HepG2 (cell line): Measurements from ENCODE around the gene PIEZO1. TPM values are rescaled to one million over a fixed set of nuclear protein-coding genes. Genes with fewer than 3 reads are reported as not detected.

Source experiments
- FOXM1 ChIP-seq: sonication (generic); formaldehyde crosslinking; IDR thresholded peaks from 2 replicates; pipeline ENCODE4 v1.5.0; 2020; ENCODE audit warnings: missing genetic modification reagents
- HDAC6 ChIP-seq: fragments of 200-600 bp; sonication (generic); IDR thresholded peaks from 2 replicates; pipeline ENCODE4 v1.7.0; 2017; ENCODE audit warnings: mild to moderate bottlenecking, antibody characterized with exemption, low read length, low read depth
- HIC2 ChIP-seq: sonication (generic); formaldehyde crosslinking; IDR thresholded peaks from 2 replicates; pipeline ENCODE4 v1.9.0; 2022; ENCODE audit warnings: low read depth, missing genetic modification reagents
- HMGA1 ChIP-seq: sonication (generic); formaldehyde crosslinking; conservative IDR thresholded peaks from 2 replicates; pipeline ENCODE4 v1.4.0; 2020; ENCODE audit warnings: missing genetic modification reagents
- KDM2A ChIP-seq: sonication (generic); formaldehyde crosslinking; IDR thresholded peaks from 2 replicates; pipeline ENCODE4 v1.4.0; 2020; ENCODE audit warnings: low read depth, missing genetic modification reagents, borderline replicate concordance
- MAX ChIP-seq: IDR thresholded peaks from 2 replicates; pipeline ENCODE4 v1.6.1; 2012; ENCODE audit warnings: inconsistent platforms
- MTF1 ChIP-seq: sonication (generic); formaldehyde crosslinking; IDR thresholded peaks from 2 replicates; pipeline ENCODE4 v1.5.0; 2020; ENCODE audit warnings: missing genetic modification reagents
- MYC ChIP-seq: sonication (generic); formaldehyde crosslinking; IDR thresholded peaks from 2 replicates; pipeline ENCODE4 v1.9.0; 2021; ENCODE audit warnings: missing genetic modification reagents, borderline replicate concordance
- SIX4 ChIP-seq: sonication (generic); formaldehyde crosslinking; IDR thresholded peaks from 2 replicates; pipeline ENCODE4 v1.4.0; 2020; ENCODE audit warnings: missing genetic modification reagents
- ZBTB7B ChIP-seq: sonication (generic); formaldehyde crosslinking; IDR thresholded peaks from 2 replicates; pipeline ENCODE4 v1.4.0; 2020; ENCODE audit warnings: missing genetic modification reagents
- ZBTB8A ChIP-seq: sonication (generic); formaldehyde crosslinking; IDR thresholded peaks from 2 replicates; pipeline ENCODE4 v1.4.0; 2020; ENCODE audit warnings: mild to moderate bottlenecking, low read depth, missing genetic modification reagents, borderline replicate concordance
- ZNF446 ChIP-seq: sonication (generic); formaldehyde crosslinking; IDR thresholded peaks from 2 replicates; pipeline ENCODE4 v1.5.0; 2020; ENCODE audit warnings: mild to moderate bottlenecking, missing genetic modification reagents
- ZNF552 ChIP-seq: sonication (generic); formaldehyde crosslinking; IDR thresholded peaks from 2 replicates; pipeline ENCODE4 v1.9.0; 2022; ENCODE audit warnings: missing genetic modification reagents, mild to moderate bottlenecking, borderline replicate concordance
- ZNF597 ChIP-seq: sonication (generic); formaldehyde crosslinking; IDR thresholded peaks from 2 replicates; pipeline ENCODE4 v1.5.0; 2020; ENCODE audit warnings: missing genetic modification reagents
- ZNF609 ChIP-seq: sonication (generic); formaldehyde crosslinking; IDR thresholded peaks from 2 replicates; pipeline ENCODE4 v1.4.0; 2020; ENCODE audit warnings: mild to moderate bottlenecking, missing genetic modification reagents, borderline replicate concordance
- ZNF687 ChIP-seq: sonication (generic); formaldehyde crosslinking; IDR thresholded peaks from 2 replicates; pipeline ENCODE4 v1.5.1; 2020; ENCODE audit warnings: mild to moderate bottlenecking, missing genetic modification reagents, moderate library complexity
- polyA plus RNA-seq, 8 experiments: library from polyadenylated mRNA; depleted of rRNA in 3 of 8; stranded (reverse) in 7 of 8; unstranded in 1 of 8; fragments of >200 nt; fragmentation: Illumina TruSeq in 4 of 8; extraction: Trizol in 4 of 8; gene quantifications; 2 replicates each; pipeline versions ENCODE4 v1.2.1 to v1.2.3, GENCODE V29; 2011 to 2016; ENCODE audit warnings: low read depth in 4 of 8, missing spikeins in 1 of 8, mixed read lengths in 1 of 8; ENCODE audit not compliant: insufficient read depth in 1 of 8
- total RNA-seq, 5 experiments: library from RNA; depleted of rRNA; stranded (reverse); fragments of >200 nt; fragmentation: Illumina TruSeq; extraction: Trizol; gene quantifications; 2 replicates each; pipeline ENCODE4 v1.2.3, GENCODE V29; 2016; ENCODE audit warnings: low read depth in 1 of 5

The PIEZO1 gene
- total and polyA plus RNA-seq, 2 of the 13 experiments (the other 11 are each of a cell fraction or from before 2014, with no cell fraction given): 67.9 to 85.0 TPM

- TF ChIP-seq ZNF609 (CRISPR knock-in tag) (no peak), HIC2 (no peak), MTF1 (CRISPR knock-in tag) (no peak), ZNF446 (CRISPR knock-in tag) (no peak), ZBTB7B (CRISPR knock-in tag) (0 out of 2 replicates have a peak, but pooled peaks have one; percentile 11), KDM2A (CRISPR knock-in tag) (peak; percentile 18; the same call in 1 of the 2 replicates), MAX (no peak), ZNF687 (CRISPR knock-in tag) (0 out of 2 replicates have a peak, but pooled peaks have one; percentile 21), FOXM1 (CRISPR knock-in tag) (no peak), HMGA1 (CRISPR knock-in tag) (no peak), ZNF552 (CRISPR knock-in tag) (no peak), ZNF597 (CRISPR knock-in tag) (no peak), HDAC6 (no peak), ZBTB8A (no peak), SIX4 (CRISPR knock-in tag) (no peak), MYC (CRISPR knock-in tag) (0 out of 2 replicates have a peak, but pooled peaks have one; percentile 11)
Measured at GRCh38 chr16:88688013-88688778, 96.8 kb downstream of the PIEZO1 start (continued).
